HL-60/S4 treated with retinoic acid at 250 ng/mL for 4 days and 3 days (cell line): ENCODE data around the gene ATE1.
"Not testable (repeated sequence)": the region's sequence is repeated elsewhere in the genome, so short reads cannot be mapped to it uniquely, and the experiment has no call there.

Source experiments
- in situ Hi-C: fragments of 300-500 bp; cut with MboI; formaldehyde crosslinking; loops from 2 replicates; pipeline ENCODE4 v1.7.0; 2022; ENCODE audit warnings: low sequenced_read_pairs

Gene ATE1

GRCh38 chr10:121927841-121928527, at the start of gene ATE1:
Gene ATE1, minus strand, starts transcription at chr10:121928031. Its CDS starts 82 bp downstream, at chr10:121927949.
- in situ Hi-C loops, result no loop called here

- in situ Hi-C loops, result no loop called here
These were observed 48.8 kb upstream of the ATE1 start for GRCh38 chr10:121976607-121977006.

DNA sequence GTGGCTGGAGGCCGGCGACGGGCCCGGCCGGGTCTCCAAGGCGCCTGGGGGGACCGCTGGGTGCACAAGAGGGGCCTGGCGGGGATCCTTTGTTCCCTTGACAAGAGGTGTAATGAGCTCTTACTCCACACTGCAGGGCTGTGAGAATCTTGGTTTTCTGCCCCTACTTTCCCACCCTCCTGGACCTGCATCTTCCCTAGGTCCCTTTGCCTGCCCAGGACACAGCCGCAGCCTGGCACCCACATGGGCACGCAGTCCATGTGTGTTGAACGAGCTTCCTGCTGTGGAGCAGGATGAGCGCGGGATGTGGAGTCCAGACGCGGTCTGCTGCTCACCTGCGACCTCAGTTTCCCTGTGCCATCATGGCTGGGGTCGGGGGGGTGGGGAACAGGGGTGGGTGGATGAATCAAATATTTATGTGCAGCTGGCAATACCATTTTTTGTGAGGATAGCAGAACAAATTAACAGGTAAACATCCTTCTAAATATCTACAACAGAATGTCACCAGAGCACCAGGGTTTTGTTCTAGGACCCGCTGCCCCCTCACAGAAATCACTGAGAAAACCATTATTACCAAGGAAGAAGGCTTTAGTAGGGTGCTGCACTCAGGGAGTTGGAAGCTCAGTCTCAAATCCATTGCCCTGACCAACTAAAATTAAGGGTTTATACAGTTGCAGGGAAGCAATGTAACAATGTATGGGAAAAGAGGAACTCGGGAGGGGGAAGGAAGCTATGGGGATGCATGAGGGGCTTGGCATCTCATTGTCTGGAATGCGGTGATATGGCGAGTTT, 47.7 kb upstream of the ATE1 start:
- in situ Hi-C loops, result no loop called here

DNA sequence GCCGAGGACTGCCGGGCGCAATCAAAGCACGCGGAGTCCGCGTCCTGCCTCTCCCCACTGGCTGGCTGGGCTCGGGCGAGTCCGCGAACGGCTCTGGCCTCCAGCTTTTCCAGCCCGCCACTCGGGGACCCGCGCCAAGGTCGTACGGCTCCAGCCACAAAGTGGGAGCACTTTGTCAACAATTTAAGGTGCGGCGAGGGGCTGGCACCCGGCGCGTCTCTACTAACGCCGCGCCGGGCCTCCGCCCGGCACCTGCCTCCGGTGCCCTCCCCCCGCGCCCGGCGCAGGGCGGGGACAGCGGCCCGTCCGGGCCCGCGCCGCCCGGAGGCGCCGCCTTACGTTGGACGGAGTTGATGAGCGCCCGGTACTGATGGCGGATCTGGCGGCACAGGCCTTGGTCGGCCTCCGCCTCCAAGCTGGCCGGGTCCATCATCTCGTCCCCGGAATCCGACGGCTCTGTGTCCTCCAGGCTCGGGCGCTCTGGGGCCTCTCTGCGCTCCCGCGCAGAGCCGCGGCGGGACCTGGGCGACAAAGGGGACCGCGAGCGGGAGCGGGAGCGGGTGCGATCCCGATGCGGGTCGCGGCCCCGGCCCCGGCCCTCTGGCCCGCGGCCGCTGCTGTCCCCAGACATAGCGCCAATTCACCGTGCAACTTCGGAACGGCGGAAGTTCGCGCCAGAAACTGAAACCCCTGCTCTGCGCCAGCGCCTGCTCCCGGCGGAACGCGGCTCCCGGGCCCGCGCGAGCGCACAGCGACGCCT, 46.9 kb upstream of the ATE1 start, which contains the start of gene NSMCE4A:
Gene NSMCE4A, minus strand, starts transcription at position 683 of the 760 bp plus-strand sequence. Its CDS starts 52 bp downstream, at position 631.
- in situ Hi-C loops, result no loop called here

GRCh38 chr10:121974019-121974534, 46.2 kb upstream of the ATE1 start:
- in situ Hi-C loops, result no loop called here

- in situ Hi-C loops, result not testable (repeated sequence)
These were observed 41.3 kb upstream of the ATE1 start for GRCh38 chr10:121969086-121969485.

GRCh38 chr10:121965996-121966395, 38.2 kb upstream of the ATE1 start:
- in situ Hi-C loops, result no loop called here

DNA sequence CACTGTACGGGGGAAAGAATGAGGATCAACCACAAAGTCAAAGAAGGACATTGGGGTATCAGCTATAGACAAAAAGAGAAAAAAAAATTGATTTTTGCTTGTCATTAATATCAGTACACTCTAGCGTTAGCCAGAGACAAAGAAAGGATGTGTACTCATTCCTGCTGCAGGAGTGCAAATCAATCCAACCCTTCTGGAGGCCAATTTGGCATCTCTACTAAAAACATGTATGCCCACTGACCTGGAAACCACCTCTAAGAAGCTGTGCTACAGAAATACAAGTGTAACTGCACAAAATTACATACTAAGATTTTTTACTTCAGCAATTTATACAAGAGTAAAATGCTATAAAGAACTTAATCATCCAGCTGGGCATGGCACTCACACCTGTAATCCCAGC, 33.6 kb upstream of the ATE1 start:
- in situ Hi-C loops, result no loop called here

- in situ Hi-C loops, result no loop called here
These were observed 31.8 kb upstream of the ATE1 start for GRCh38 chr10:121959671-121960070.

GRCh38 chr10:121956111-121957061, 28.6 kb upstream of the ATE1 start:
- in situ Hi-C loops, result no loop called here

- in situ Hi-C loops, result no loop called here
These were observed 24.4 kb upstream of the ATE1 start for GRCh38 chr10:121952226-121952625.

- in situ Hi-C loops, result no loop called here
These were observed 21.6 kb upstream of the ATE1 start for GRCh38 chr10:121949451-121949850.

DNA sequence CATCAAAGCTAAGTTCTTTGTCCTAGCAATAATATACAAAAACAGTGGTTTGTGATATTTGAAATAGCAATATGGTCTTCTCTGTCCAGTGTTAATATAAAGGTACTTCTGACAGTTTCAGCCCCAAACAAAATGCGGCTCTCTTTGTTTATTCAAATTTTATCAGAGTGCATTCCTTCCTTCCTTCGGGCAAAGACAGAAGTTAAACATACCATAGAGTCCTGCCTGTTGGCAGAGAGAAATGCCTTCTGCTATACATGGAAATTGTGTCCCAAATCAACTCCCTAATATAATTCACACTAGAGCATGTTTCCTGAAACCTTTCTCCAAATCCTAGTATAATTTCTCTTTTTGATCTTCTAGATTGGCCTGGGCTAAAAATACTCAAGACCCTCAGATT, 21.2 kb upstream of the ATE1 start:
- in situ Hi-C loops, result no loop called here

GRCh38 chr10:121947343-121948330, 19.8 kb upstream of the ATE1 start:
- in situ Hi-C loops, result no loop called here

DNA sequence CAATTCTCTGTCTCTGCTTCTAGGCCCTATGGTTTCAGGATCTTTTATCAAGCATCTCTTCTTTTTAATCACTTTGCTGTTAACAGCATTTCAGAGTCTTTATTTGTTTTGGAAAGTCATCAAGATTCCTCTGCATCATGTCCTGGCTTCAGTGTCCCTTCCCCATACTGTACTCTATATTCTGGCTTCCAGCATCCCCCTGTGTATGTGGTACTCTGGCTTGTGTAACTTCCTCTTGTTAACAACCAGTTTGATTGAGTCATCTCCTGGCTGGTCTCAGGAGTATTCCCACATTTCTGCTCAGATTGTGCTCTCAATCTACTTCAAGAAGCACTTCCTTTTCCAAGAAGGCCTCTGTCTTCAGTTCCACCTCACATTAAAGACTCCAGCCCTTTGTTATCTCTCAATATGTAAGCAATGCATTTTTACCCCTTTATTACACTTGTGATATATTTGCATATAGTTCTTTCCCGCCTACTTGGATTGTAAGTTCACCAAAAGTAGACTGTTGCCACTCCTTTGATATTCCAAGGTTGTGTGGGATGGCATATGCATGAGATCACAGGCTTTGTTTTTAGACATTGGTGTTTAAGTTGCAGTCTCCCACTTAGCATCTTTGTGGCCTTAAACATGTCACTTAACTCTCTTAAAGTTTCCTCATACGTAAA, 15.1 kb upstream of the ATE1 start:
- in situ Hi-C loops, result no loop called here

GRCh38 chr10:121941532-121941931, 13.7 kb upstream of the ATE1 start:
- in situ Hi-C loops, result no loop called here

DNA sequence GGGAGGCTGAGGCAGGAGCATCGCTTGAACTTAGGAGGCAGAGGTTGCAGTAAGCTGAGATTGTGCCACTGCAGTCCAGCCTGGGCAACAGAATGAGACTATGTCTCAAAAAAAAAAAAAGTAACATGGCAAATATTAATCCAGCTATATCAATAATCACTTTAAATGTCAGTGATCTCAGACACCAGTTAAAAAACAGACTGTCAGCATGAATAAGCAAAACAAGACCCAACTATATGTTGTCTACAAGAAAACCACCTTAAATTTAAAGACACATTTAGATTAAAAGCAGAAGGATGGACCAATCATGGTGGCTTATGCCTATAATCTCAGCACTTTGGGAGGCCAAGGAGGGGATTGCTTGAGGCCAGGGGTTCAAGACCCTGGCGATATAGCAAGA, 8.5 kb upstream of the ATE1 start:
- in situ Hi-C loops, result no loop called here

DNA sequence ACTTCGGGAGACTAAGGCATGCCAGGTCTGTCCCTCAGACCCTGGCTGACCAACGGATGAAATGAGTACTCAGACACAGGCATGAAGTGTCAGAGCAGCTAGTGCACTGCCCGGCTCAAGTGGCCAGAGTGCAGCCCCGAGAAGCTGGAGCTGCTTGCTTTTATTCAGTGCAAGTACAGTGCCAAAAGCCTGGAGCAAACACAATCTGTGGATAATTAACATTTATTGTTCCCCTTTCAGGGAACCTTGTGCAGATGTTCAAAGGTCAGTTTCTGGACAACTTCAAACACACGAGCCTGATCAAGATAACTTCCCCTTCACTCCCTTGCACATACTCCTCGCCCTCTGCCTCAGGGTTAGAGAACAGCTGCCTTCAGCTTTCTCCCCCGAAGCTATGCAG, 7.9 kb upstream of the ATE1 start:
- in situ Hi-C loops, result no loop called here
